GM18858 (cell line): ENCODE measurements around the gene NAPA.

ENCODE experiments used
- ATAC-seq: cut with Tn5 transposase; IDR thresholded peaks from one replicate; pipeline ENCODE4 v1.9.1; 2021; ENCODE audit not compliant: unreplicated experiment

NAPA gene

GRCh38 chr19:47514869-47515588 lies at the start of gene NAPA:
Gene NAPA, minus strand, starts transcription at chr19:47515063. Its CDS starts 123 bp downstream, at chr19:47514940.
- peak; percentile 76 for ATAC-seq

DNA sequence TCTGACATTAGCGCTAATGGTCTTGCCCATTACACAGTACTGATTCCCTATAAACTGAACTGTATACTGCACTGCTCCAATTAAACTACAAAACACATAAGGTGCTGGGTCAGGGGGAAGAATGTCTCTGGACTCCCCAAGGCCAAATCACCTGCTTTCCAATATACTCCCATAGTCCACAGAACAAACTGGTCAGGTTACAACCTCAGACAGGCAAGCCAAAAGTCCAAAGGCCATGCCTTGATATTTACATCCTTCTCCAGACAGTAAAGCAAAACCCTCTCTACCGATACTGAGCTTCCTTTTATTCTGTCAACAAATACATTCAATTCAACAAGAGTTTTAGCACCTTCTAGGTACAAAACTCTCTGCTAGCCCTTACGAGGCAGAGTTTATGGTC lies 49.2 kb upstream of the NAPA start:
- no peak for ATAC-seq

GRCh38 chr19:47561440-47562057 lies 46.7 kb upstream of the NAPA start:
- ATAC-seq: no peak

- ATAC-seq: no peak
Observed at GRCh38 chr19:47560999-47561398, 46.1 kb upstream of the NAPA start.

GRCh38 chr19:47550129-47550528 lies 35.3 kb upstream of the NAPA start:
- no peak for ATAC-seq

DNA sequence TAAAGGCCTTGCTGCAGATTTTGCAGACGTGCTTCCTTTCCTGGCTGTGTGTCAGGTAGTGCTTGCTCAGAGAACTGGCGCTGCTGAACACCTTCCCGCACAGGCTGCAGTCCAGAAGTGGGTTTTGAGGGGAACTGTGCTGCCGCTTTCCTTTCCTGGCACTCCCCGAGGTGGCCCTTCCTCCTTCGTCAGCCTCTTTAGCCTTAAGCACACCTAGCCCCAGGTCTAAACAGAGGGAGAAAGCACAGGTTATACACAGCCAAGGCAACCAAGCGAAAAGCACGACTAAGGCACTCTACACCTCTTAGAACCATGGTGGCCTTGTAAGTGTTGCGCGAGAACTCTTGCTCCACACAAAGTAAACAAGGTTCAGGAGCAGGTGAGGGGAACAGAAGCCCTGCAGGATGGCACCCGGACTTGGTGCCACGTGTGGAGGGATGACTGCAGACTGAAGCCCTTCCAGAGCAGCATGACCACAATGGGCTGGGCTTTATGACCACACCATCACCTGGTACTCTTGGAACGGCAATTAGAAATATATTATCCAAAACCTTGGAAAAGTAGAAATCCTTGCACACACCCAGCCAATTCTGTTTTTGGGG lies 34.5 kb upstream of the NAPA start:
- no peak for ATAC-seq

DNA sequence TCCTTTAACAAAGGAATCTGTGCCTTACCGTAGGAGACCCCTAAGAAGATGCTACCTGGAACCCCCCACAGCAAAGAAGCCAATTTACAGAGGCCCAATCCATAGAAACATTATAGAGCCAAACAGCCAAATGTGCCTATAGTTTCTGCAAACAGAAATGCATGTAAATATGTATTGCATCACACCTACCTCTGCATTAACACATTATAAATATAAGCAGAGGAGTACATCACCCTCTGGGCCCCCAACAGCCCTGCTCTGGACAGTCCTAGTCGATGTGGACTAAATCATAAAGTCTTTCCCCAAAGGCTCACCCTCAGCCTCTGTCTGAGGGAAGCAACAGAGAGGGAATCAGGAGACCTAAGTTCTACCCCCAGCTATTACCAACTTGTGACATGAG lies 32.3 kb upstream of the NAPA start:
- no peak for ATAC-seq

DNA sequence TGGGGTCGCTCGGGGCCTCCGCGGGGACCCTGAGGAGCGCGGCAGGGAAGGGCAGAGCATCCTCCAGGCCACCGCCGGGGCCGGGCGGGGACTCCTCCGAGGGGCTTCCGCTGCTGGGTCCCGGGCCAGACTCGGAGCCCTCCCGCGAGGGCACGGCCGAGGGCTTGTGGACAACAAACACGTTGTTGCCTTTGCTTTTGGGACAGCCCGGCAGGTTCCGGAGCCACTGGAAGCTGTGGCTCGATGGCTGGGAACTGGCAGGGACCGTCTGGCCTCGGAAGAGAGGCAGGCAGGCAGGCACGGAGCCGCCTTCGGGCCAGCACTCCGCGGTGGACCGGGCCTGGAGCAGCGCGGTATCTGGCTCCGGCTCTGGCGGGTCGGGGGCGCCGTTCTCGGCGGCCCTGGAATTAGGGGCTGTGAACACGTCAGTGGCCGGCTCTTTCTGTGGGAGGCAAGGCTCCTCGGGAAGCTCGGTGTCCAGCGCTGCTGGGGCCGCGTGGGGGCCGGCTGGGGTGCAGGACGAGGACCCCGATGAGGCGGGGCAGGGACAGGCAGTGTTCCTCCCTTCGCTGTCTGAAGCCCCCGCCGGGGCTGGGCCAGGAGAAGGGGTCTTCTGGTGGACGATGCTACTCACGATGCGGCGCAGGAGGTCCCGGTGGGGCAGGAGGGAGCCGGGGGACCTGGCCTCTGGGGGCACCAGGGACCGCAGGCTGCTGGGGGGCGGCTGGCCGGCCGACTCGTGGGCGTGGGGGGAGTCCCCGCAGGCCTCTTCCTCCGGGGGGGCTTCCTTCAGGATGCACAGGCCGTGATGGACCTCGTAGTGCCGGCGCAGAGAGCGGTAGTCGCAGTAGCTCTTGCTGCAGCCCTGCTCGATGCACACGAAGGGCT lies 30.4 kb upstream of the NAPA start:
- ATAC-seq: no peak

- ATAC-seq: no peak
Observed at GRCh38 chr19:47544476-47544875, 29.6 kb upstream of the NAPA start.

DNA sequence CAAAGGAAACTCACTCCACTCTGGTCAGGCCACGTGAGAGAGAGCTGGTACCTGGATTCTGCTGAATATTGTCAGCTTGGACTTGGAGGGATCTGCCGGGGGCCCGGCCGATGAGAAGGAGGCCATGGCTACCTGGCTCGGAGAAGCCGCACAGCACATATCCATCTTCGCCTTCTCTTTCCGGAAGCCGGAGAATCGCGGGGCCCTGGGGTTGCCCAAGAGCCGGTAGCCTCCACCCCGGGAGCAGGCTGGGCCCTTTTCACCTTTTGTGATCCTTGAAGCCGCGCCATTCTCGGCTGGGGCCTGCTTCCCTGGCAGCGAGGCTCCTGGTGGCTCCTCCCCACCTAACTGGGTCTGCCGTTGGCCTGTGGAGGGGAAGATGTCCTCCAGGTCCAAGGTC lies 29.2 kb upstream of the NAPA start:
- no peak for ATAC-seq

DNA sequence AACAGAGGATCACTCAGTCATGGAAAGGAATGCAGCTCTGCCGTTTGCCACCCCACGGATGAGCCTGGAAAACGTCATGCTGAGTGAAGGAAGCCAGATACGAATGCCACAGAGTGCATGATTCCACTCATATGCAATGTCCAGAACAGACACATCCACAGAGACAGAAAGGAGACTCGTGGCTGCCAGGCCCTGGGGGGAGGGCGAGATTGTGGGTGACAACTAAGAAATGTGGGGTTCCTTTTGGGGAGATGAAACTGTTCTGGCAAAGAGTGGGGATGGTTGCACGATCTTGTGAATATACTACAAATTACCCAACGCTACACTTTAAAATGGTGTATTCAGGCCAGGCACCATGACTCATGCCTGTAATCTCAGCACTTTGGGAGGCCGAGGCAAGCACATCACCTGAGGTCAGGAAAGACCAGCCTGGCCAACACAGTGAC lies 27.2 kb upstream of the NAPA start:
- no peak for ATAC-seq

- ATAC-seq: no peak
Observed at GRCh38 chr19:47541518-47541917, 26.7 kb upstream of the NAPA start.

- no peak for ATAC-seq
Observed at GRCh38 chr19:47540748-47541147, 25.9 kb upstream of the NAPA start.

GRCh38 chr19:47539747-47540311 lies 25.0 kb upstream of the NAPA start:
- ATAC-seq: no peak

GRCh38 chr19:47538812-47539211 lies 23.9 kb upstream of the NAPA start:
- ATAC-seq: no peak

GRCh38 chr19:47537493-47537892 lies 22.6 kb upstream of the NAPA start:
- no peak for ATAC-seq

GRCh38 chr19:47534628-47535027 lies 19.8 kb upstream of the NAPA start:
- no peak for ATAC-seq

GRCh38 chr19:47531640-47532387 lies 17.0 kb upstream of the NAPA start:
- no peak for ATAC-seq

GRCh38 chr19:47529018-47529742 lies 14.3 kb upstream of the NAPA start:
- ATAC-seq: no peak

GRCh38 chr19:47526798-47527197 lies 11.9 kb upstream of the NAPA start:
- ATAC-seq: no peak
